Tibial nerve (tissue), 4 donors: Measurements from ENCODE around the gene CCL17.

Source experiments
- CTCF ChIP-seq, 5 experiments: fragments of 200-600 bp in 3 of 5; fragments of 450-650 bp in 2 of 5; sonication (generic) in 3 of 5; IDR thresholded peaks; one replicate each; pipeline ENCODE4 v1.5.1; 2016 to 2019; ENCODE audit warnings: antibody characterized with exemption in 5 of 5, mild to moderate bottlenecking in 3 of 5, moderate library complexity in 2 of 5
- EP300 ChIP-seq, 2 donors: sonication (generic); formaldehyde crosslinking; IDR thresholded peaks; one replicate each; pipeline ENCODE4 v1.6.1; 2017; ENCODE audit warnings: antibody characterized with exemption in 2 of 2, mild to moderate bottlenecking in 1 of 2

GRCh38 chr16:57416084-57416483 lies 11.5 kb downstream of the CCL17 start:
- TF ChIP-seq EP300 (IDR thresholded peaks at IDR 0.05) (no peak), CTCF (IDR thresholded peaks at IDR 0.05) (no peak)
